Endothelial cell of umbilical vein (primary cell): ENCODE data around the gene MACROD2.

ENCODE experiments used
- EZH2 ChIP-seq: IDR thresholded peaks from 2 replicates; pipeline ENCODE4 v1.6.1; 2012; ENCODE audit warnings: borderline replicate concordance, low read depth, mild to moderate bottlenecking, moderate library complexity, low read length, inconsistent platforms; ENCODE audit not compliant: severe bottlenecking
- FOS ChIP-seq: IDR thresholded peaks from 2 replicates; pipeline ENCODE4 v1.6.1; 2011; ENCODE audit warnings: mild to moderate bottlenecking, low read length, moderate library complexity, borderline replicate concordance; ENCODE audit not compliant: insufficient read depth
- GATA2 ChIP-seq: IDR thresholded peaks from 2 replicates; pipeline ENCODE4 v1.7.0; 2011; ENCODE audit warnings: low read depth, mild to moderate bottlenecking, moderate library complexity, mixed read lengths, low read length; ENCODE audit not compliant: insufficient read length, insufficient read depth
- POLR2A ChIP-seq: IDR thresholded peaks from 2 replicates; pipeline ENCODE4 v1.6.1; 2012; ENCODE audit warnings: low read depth, mild to moderate bottlenecking, control low read depth, low read length
- POLR2AphosphoS5 ChIP-seq: IDR thresholded peaks from 2 replicates; pipeline ENCODE4 v1.6.1; 2012; ENCODE audit warnings: low read depth, mild to moderate bottlenecking, control low read depth, low read length, moderate library complexity; ENCODE audit not compliant: insufficient read depth
- TF ChIP-seq, protein P1 (sequence below), 2 donors: IDR thresholded peaks; 1 replicate in 1 of 2; 2 replicates in 1 of 2; pipeline ENCODE4 v1.5.1; 2011; ENCODE audit warnings: low read length in 2 of 2, mild to moderate bottlenecking in 2 of 2, moderate library complexity in 2 of 2, control low read depth in 1 of 2, inconsistent platforms in 1 of 2, low read depth in 1 of 2; ENCODE audit not compliant: insufficient read depth in 1 of 2; ENCODE audit errors: extremely low read depth in 1 of 2
- TF ChIP-seq, protein P2 (sequence below): IDR thresholded peaks from 2 replicates; pipeline ENCODE4 v1.6.1; 2011; ENCODE audit not compliant: insufficient read depth, insufficient read length

DNA sequence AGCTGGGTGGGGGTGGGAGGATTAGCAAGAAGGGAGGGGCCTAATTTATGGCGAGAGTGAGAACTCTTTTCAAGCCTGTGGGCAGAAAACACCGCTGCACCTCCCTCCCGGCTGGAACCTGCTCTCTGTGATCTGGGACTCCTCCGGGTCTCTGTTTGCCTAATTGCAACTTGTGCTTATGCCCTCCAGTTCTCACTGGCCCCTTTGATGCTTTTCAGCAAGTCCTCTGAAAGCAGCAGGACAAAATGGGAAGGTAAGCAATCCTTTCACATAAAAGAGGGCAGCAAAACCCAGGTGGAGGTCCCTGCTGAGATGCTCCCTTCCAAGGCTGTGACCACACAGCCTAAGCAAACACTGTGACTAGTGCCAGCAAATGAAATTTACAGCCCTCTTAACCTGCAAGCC lies 865.1 kb downstream of the MACROD2 start:
- TF ChIP-seq GATA2, result no peak
- TF ChIP-seq, protein P1, sequence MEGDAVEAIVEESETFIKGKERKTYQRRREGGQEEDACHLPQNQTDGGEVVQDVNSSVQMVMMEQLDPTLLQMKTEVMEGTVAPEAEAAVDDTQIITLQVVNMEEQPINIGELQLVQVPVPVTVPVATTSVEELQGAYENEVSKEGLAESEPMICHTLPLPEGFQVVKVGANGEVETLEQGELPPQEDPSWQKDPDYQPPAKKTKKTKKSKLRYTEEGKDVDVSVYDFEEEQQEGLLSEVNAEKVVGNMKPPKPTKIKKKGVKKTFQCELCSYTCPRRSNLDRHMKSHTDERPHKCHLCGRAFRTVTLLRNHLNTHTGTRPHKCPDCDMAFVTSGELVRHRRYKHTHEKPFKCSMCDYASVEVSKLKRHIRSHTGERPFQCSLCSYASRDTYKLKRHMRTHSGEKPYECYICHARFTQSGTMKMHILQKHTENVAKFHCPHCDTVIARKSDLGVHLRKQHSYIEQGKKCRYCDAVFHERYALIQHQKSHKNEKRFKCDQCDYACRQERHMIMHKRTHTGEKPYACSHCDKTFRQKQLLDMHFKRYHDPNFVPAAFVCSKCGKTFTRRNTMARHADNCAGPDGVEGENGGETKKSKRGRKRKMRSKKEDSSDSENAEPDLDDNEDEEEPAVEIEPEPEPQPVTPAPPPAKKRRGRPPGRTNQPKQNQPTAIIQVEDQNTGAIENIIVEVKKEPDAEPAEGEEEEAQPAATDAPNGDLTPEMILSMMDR (IDR thresholded peaks at IDR 0.05; ENCODE audit: extremely low read depth in 1 of 2, insufficient read depth in 1 of 2, low read depth in 1 of 2, low read length in 2 of 2), result no peak
- TF ChIP-seq POLR2AphosphoS5, result no peak
- TF ChIP-seq POLR2A, result no peak
- no peak for TF ChIP-seq EZH2
- TF ChIP-seq, protein P2, sequence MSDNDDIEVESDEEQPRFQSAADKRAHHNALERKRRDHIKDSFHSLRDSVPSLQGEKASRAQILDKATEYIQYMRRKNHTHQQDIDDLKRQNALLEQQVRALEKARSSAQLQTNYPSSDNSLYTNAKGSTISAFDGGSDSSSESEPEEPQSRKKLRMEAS, result no peak
- no peak for TF ChIP-seq FOS
